Caco-2 (cell line): Measurements from ENCODE around the gene DYNLRB1. TPM values are rescaled to one million over a fixed set of nuclear protein-coding genes. Genes with fewer than 3 reads are reported as not detected.
A peak's percentile ranks its signal among the peaks of the same experiment; 100 is the strongest.

Experiments
- BruUV-seq: library from RNA; stranded (reverse); fragments of 400-500 nt; replicated peaks from 2 replicates; lab custom pipeline; 2021; lab: Mats Ljungman, UMichigan
- CTCF ChIA-PET: fragments of 300-600 bp; sonication (Branson Sonifier 250); formaldehyde crosslinking; loops from one replicate; lab custom pipeline; 2022; ENCODE audit warnings: antibody characterized with exemption; lab: Charles Lee
- POLR2A ChIA-PET: fragments of 300-600 bp; sonication (Branson Sonifier 250); formaldehyde crosslinking; loops from one replicate; lab custom pipeline; 2022; ENCODE audit warnings: antibody characterized with exemption; lab: Charles Lee
- DNase-seq, 2 experiments: peaks; one replicate each; pipeline versions ENCODE4 v3.0.0 to v3.0.0-alpha.2; 2020 to 2022
- H3K27me3 ChIP-seq: replicated peaks from 2 replicates; pipeline ENCODE4 v1.6.0; 2011; ENCODE audit warnings: low read length; ENCODE audit not compliant: control insufficient read depth, insufficient read depth
- H3K36me3 ChIP-seq: 2 replicates; pipeline ENCODE4 v1.5.1; 2011; ENCODE audit warnings: low read length; ENCODE audit not compliant: control insufficient read depth, insufficient read depth
- H3K4me1 ChIP-seq: fragments of 250-450 bp; sonication (Bioruptor Pico); 2 replicates; pipeline ENCODE4 v1.5.1; 2020; ENCODE audit warnings: mild to moderate bottlenecking
- H3K4me3 ChIP-seq: 2 replicates; pipeline ENCODE4 v1.5.1; 2011; ENCODE audit warnings: low read depth, mild to moderate bottlenecking, control low read depth, low read length
- H3K9me3 ChIP-seq: fragments of 250-450 bp; sonication (Bioruptor Pico); 2 replicates; pipeline ENCODE4 v1.5.1; 2020; ENCODE audit warnings: mild to moderate bottlenecking, moderate library complexity
- H3K27ac Mint-ChIP-seq: one replicate; pipeline ENCODE4 v1.8.0; 2022; ENCODE audit warnings: mixed read lengths; ENCODE audit not compliant: unreplicated experiment
- H3K27me3 Mint-ChIP-seq: one replicate; pipeline ENCODE4 v1.8.0; 2022; ENCODE audit warnings: mixed read lengths; ENCODE audit not compliant: insufficient read depth, unreplicated experiment
- H3K36me3 Mint-ChIP-seq: one replicate; pipeline ENCODE4 v1.8.0; 2022; ENCODE audit warnings: mild to moderate bottlenecking, mixed read lengths; ENCODE audit not compliant: insufficient read depth, unreplicated experiment
- H3K4me1 Mint-ChIP-seq: one replicate; pipeline ENCODE4 v1.8.0; 2022; ENCODE audit warnings: low read depth, mixed read lengths; ENCODE audit not compliant: unreplicated experiment
- H3K4me3 Mint-ChIP-seq: one replicate; pipeline ENCODE4 v1.8.0; 2022; ENCODE audit warnings: mild to moderate bottlenecking, moderate library complexity, mixed read lengths; ENCODE audit not compliant: unreplicated experiment
- H3K9me3 Mint-ChIP-seq: one replicate; pipeline ENCODE4 v1.8.0; 2022; ENCODE audit warnings: mixed read lengths; ENCODE audit not compliant: unreplicated experiment
- intact Hi-C: fragments of 100-400 bp; cut with micrococcal nuclease; formaldehyde crosslinking; loops from one replicate; pipeline ENCODE4 v1.10.0; 2022; ENCODE audit not compliant: unreplicated experiment
- total RNA-seq: library from RNA; stranded (reverse); gene quantifications from 2 replicates; pipeline ENCODE4 v1.2.3, GENCODE V29; 2022
- TF ChIP-seq, protein P1 (sequence below), 2 experiments: fragments of 200-600 bp in 1 of 2; IDR thresholded peaks; 1 replicate in 1 of 2; 2 replicates in 1 of 2; pipeline versions ENCODE4 v1.5.1 to v1.8.0; 2011 to 2022; ENCODE audit warnings: antibody characterized with exemption in 1 of 2, control low read depth in 1 of 2, inconsistent platforms in 1 of 2, low read depth in 1 of 2, low read length in 1 of 2, mild to moderate bottlenecking in 1 of 2, moderate library complexity in 1 of 2; ENCODE audit not compliant: insufficient read depth in 1 of 2, severe bottlenecking in 1 of 2, unreplicated experiment in 1 of 2

Gene DYNLRB1
- total RNA-seq, 1 experiment from 2014 or later, result 359 TPM

DNA sequence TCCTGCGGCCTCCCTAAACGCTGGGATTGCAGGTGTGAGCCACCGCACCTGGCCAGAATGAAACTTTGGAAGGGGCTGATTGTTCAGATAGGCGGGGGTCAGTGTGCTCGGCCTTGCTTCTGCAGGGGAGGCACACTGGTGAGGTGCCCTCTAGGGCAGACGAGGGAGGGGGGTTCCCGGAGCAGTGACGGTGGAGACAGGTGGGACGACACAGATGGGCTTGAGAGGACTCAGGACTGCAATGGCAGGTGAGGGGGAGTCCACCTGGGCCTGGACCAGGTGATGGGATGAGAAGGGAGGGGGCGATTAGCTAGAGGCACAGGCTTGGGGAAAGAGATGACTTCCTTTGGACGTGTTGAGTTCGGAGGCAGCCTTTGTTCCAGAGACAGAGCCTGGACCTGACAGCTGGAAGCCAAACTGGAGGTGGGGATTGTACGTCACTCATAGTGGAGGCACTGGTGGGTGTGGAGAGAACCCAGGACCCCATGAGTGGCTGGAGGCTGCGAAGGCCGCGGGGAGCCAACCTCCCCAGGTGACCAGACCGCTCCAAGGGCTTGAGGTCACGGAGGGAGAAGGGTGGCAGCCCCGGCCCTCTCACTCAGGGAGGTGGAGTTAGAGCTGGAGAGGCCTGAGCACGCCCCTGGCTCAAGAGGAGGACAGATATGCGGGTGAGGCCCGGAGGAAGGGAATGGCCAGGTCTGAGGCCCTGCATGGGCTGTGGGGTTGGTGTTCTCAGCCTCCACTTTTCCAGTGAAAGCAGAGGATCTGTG lies 31.8 kb downstream of the DYNLRB1 start:
- no TSS peak for BruUV-seq
- H3K4me1 ChIP-seq, result no peaks in the 10 kb centered on the region
- Mint-ChIP-seq H3K4me1 (peaks cover 8% of the 10 kb centered on the region), H3K4me3 (no peak overlapping the region), H3K9me3 (no peaks in the 10 kb centered on the region), H3K27ac (peak overlapping the region; percentile 23), H3K36me3 (peaks cover 43% of the 10 kb centered on the region), H3K27me3 (no peaks in the 10 kb centered on the region)
- intact Hi-C loops, result loop anchor here (5.0 kb wide), 1 partner anchor 356 kb away; no protein-coding TSS in a partner anchor
- no peaks in the 10 kb centered on the region for H3K9me3 ChIP-seq
- H3K36me3 ChIP-seq, result no peaks in the 10 kb centered on the region
- ChIA-PET POLR2A (no interaction called here), CTCF (interaction anchor here (0.5 to 0.8 kb wide), 3 partner anchors 10 to 358 kb away, joined by 3 to 8 read pairs (median 3); no protein-coding TSS in a partner anchor)
- H3K27me3 ChIP-seq, result no peaks in the 10 kb centered on the region
- DNase-seq, result no peak
- TF ChIP-seq, protein P1, sequence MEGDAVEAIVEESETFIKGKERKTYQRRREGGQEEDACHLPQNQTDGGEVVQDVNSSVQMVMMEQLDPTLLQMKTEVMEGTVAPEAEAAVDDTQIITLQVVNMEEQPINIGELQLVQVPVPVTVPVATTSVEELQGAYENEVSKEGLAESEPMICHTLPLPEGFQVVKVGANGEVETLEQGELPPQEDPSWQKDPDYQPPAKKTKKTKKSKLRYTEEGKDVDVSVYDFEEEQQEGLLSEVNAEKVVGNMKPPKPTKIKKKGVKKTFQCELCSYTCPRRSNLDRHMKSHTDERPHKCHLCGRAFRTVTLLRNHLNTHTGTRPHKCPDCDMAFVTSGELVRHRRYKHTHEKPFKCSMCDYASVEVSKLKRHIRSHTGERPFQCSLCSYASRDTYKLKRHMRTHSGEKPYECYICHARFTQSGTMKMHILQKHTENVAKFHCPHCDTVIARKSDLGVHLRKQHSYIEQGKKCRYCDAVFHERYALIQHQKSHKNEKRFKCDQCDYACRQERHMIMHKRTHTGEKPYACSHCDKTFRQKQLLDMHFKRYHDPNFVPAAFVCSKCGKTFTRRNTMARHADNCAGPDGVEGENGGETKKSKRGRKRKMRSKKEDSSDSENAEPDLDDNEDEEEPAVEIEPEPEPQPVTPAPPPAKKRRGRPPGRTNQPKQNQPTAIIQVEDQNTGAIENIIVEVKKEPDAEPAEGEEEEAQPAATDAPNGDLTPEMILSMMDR (IDR thresholded peaks at IDR 0.05; ENCODE audit: insufficient read depth in 1 of 2, low read depth in 1 of 2, low read length in 1 of 2, severe bottlenecking in 1 of 2, unreplicated experiment in 1 of 2), result no peak
- H3K4me3 ChIP-seq, result no peak overlapping the region

DNA sequence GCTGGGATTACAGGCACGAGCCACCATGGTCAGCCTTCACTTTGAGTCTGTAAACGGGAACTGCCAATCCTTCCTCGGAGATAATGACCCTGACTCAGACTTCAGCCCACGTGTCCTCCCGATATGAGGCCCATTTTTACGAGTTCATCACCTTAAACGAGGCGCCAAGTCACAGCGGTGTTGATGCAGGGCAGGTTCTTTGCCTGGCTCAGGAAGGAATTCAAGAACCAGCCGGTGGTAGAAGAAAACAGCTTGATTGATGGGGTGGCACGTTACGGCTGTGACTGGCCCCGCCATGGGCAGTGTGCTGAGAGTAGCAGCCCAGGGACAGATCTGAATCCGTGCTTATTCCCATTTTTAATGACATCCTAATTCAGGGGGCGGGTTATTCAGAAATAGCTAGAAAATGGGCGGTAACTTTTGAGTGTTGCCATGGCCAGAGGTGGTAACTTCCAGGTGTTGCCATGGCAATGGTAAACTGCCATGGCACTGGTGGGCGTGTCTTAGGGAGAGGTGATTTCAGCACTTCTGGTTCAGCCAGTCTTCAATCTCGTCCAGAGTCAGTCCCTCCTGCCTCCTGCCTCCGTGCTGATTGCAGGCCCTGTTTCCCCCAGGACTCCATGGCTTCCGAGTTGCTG lies 33.2 kb downstream of the DYNLRB1 start:
- Histone ChIP-seq H3K36me3 (no peaks in the 10 kb centered on the region), H3K9me3 (no peaks in the 10 kb centered on the region), H3K4me3 (no peak overlapping the region), H3K27me3 (no peaks in the 10 kb centered on the region), H3K4me1 (no peaks in the 10 kb centered on the region)
- Mint-ChIP-seq H3K27me3 (no peaks in the 10 kb centered on the region), H3K27ac (peak overlapping the region; percentile 58), H3K4me1 (peaks cover 8% of the 10 kb centered on the region), H3K36me3 (peaks cover 35% of the 10 kb centered on the region), H3K9me3 (no peaks in the 10 kb centered on the region), H3K4me3 (no peak overlapping the region)
- intact Hi-C loops, result loop anchor here (5.0 kb wide), 1 partner anchor 357 kb away; no protein-coding TSS in a partner anchor
- ChIA-PET POLR2A (no interaction called here), CTCF (interaction anchor here (0.5 to 1.3 kb wide), 3 partner anchors 160 to 237 kb away, joined by 3 to 4 read pairs (median 4); no protein-coding TSS in a partner anchor)
- TF ChIP-seq, protein P1 (IDR thresholded peaks at IDR 0.05; ENCODE audit: insufficient read depth in 1 of 2, low read depth in 1 of 2, low read length in 1 of 2, severe bottlenecking in 1 of 2, unreplicated experiment in 1 of 2), result no peak
- BruUV-seq, result no TSS peak
- peak; percentile 74 to 76 for DNase-seq

DNA sequence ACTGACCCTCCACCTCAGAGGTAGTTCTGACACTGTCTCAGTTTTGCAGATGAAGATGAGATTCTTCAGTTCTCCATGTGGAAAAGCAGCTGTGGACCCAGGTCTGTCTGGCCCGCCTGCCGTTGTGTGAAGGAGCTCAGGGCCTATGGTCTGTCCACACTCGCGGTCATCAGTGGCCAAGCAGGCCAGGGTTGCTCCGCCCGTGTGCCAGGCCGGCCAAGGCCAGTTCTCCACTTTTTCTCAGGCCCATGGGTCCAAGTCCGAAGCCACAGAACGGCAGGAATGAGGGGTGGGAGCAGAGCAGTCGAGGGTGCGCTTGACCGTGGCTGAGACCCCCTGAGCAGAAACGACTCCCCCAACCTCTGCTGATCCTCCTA lies 33.7 kb downstream of the DYNLRB1 start:
- BruUV-seq, result no TSS peak
- H3K9me3 ChIP-seq, result no peaks in the 10 kb centered on the region
- peaks cover 8% of the 10 kb centered on the region for H3K4me1 Mint-ChIP-seq
- peak overlapping the region; percentile 58 for H3K27ac Mint-ChIP-seq
- no peaks in the 10 kb centered on the region for H3K27me3 Mint-ChIP-seq
- CTCF ChIA-PET, result interaction anchor here (0.5 to 1.3 kb wide), 4 partner anchors 159 to 237 kb away, joined by 3 to 4 read pairs (median 4); no protein-coding TSS in a partner anchor
- H3K4me3 Mint-ChIP-seq, result no peak overlapping the region
- no peak overlapping the region for H3K4me3 ChIP-seq
- DNase-seq, result no peak
- TF ChIP-seq, protein P1 (IDR thresholded peaks at IDR 0.05; ENCODE audit: insufficient read depth in 1 of 2, low read depth in 1 of 2, low read length in 1 of 2, severe bottlenecking in 1 of 2, unreplicated experiment in 1 of 2), result no peak
- peaks cover 35% of the 10 kb centered on the region for H3K36me3 Mint-ChIP-seq
- intact Hi-C loops, result loop anchor here (5.0 kb wide), 1 partner anchor 358 kb away; no protein-coding TSS in a partner anchor
- POLR2A ChIA-PET, result no interaction called here
- H3K36me3 ChIP-seq, result no peaks in the 10 kb centered on the region
- no peaks in the 10 kb centered on the region for H3K27me3 ChIP-seq
- no peaks in the 10 kb centered on the region for H3K4me1 ChIP-seq
- no peaks in the 10 kb centered on the region for H3K9me3 Mint-ChIP-seq
